Inflammatory macrophage (primary cell): ENCODE measurements around the gene GM2A.

Experiments
- DNase-seq, 2 donors: peaks; one replicate each; pipeline ENCODE4 v3.0.0-alpha.2; 2020 to 2022
- total RNA-seq, 18 experiments: gene quantifications; one replicate each; lab custom pipeline; 2026; ENCODE audit warnings: mixed read lengths in 6 of 18, inconsistent platforms in 2 of 18; lab: John Stamatoyannopoulos, UW

Gene GM2A
- total RNA-seq, result 2,023 to 7,529 (median 5,200) reads per million in 18 experiments

GRCh38 chr5:151252762-151253604, at the start of gene GM2A:
Gene GM2A (plus strand): TSS chr5:151253185. CDS start chr5:151253217, 32 bp downstream.
- peak; percentile 100 for DNase-seq

- no peak for DNase-seq
These were observed 48.9 kb upstream of the GM2A start for GRCh38 chr5:151204051-151204450.

GRCh38 chr5:151205411-151205810, 47.6 kb upstream of the GM2A start:
- DNase-seq, result no peak

- DNase-seq, result peak; percentile 34 to 55
These were observed 44.5 kb upstream of the GM2A start for GRCh38 chr5:151208481-151208914.

- no peak for DNase-seq
These were observed 40.6 kb upstream of the GM2A start for GRCh38 chr5:151212406-151212798.

GRCh38 chr5:151213803-151214613, 39.0 kb upstream of the GM2A start:
- DNase-seq, result peak; percentile 93 to 95

- DNase-seq, result peak; percentile 92 to 94
These were observed 38.1 kb upstream of the GM2A start for GRCh38 chr5:151214614-151215545.

- no peak for DNase-seq
These were observed 37.5 kb upstream of the GM2A start for GRCh38 chr5:151215546-151215880.

GRCh38 chr5:151216781-151217180, 36.2 kb upstream of the GM2A start:
- DNase-seq, result no peak

GRCh38 chr5:151218177-151218576, 34.8 kb upstream of the GM2A start:
- DNase-seq, result no peak

GRCh38 chr5:151219138-151219537, 33.8 kb upstream of the GM2A start:
- no peak for DNase-seq

- peak in 1 of 2 donors; percentile 9 for DNase-seq
These were observed 33.2 kb upstream of the GM2A start for GRCh38 chr5:151219789-151220188.

- no peak for DNase-seq
These were observed 31.4 kb upstream of the GM2A start for GRCh38 chr5:151221574-151221973.

- no peak for DNase-seq
These were observed 30.8 kb upstream of the GM2A start for GRCh38 chr5:151222054-151222789.

GRCh38 chr5:151222790-151223446, 30.1 kb upstream of the GM2A start:
- DNase-seq, result peak in 1 of 2 donors; percentile 9

- peak; percentile 61 to 76 for DNase-seq
These were observed 29.3 kb upstream of the GM2A start, which contains the start of gene CCDC69 for GRCh38 chr5:151223447-151224264. Gene CCDC69 (minus strand): TSS chr5:151224092. CDS start chr5:151223970, 122 bp downstream.

GRCh38 chr5:151224372-151224771, 28.6 kb upstream of the GM2A start:
- DNase-seq, result peak in 1 of 2 donors; percentile 38

GRCh38 chr5:151225071-151225470, 27.9 kb upstream of the GM2A start:
- no peak for DNase-seq

- DNase-seq, result no peak
These were observed 27.5 kb upstream of the GM2A start for GRCh38 chr5:151225475-151225874.

- DNase-seq, result no peak
These were observed 25.0 kb upstream of the GM2A start for GRCh38 chr5:151227918-151228447.
